Measurements from ENCODE around the gene UBE2U. TPM values are rescaled to one million over a fixed set of nuclear protein-coding genes. Genes with fewer than 3 reads are reported as not detected.

Gene UBE2U
- total RNA-seq, 2 donors from 2014 or later = not detected

DNA sequence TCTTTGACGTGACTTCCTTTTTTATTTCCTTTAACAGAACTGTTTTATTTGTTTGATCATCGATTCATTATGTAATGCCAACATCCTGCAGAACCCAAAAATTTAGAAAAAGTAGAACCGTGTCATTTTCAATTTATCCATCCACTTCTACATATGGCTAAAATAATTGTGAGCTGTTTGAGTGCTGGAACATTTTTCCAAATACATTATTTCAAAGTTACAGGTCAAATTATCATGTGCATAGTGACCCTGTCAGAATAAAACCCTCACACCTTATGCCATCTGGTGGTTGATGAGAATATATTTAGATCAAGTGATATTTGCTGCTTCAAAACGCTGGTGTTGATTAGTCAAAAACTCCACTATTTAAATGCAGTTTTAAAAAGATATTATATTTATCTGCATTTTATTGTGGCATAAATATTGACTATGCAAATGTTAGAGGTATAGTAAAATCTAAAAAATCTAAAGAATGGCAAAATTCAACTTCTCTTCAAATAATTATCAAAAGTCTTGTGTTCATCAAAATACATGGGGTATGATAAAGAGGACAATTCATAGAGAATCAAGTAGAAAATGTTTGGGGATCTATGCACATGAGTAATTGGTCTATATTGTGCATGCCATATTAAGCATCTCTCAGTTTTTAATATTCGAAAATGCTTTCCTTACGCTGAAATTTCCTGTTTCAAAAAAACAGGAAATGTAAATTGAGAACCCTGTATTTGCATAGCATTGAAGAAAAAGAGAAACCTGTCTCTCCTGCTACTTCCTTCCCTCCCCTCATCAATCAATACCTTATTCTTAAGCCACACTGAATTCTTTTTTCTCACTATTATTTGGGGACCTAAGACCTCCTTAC, 39.7 kb downstream of the UBE2U start:
- Mint-ChIP-seq H3K27ac (peak overlapping the region; percentile 46), H3K4me1 (peaks cover 23% of the 10 kb centered on the region), H3K27me3 (ENCODE audit: insufficient read depth) (no peaks in the 10 kb centered on the region), H3K36me3 (ENCODE audit: low read depth) (no peaks in the 10 kb centered on the region), H3K4me3 (no peak overlapping the region), H3K9me3 (no peaks in the 10 kb centered on the region)
- Histone ChIP-seq H3K27me3 (ENCODE audit: control insufficient read depth, insufficient read depth, low read length, poor library complexity, severe bottlenecking) (no peaks in the 10 kb centered on the region), H3K4me3 (ENCODE audit: low read length) (no peak overlapping the region), H3K36me3 (ENCODE audit: control insufficient read depth, insufficient read depth, low read length) (no peaks in the 10 kb centered on the region), H3K9ac (ENCODE audit: extremely low read depth, low read length, poor library complexity, severe bottlenecking) (no peak overlapping the region), H3K27ac (ENCODE audit: low read depth, low read length) (no peak overlapping the region), H3K4me1 (ENCODE audit: control insufficient read depth, insufficient read depth, low read length) (peaks cover 10% of the 10 kb centered on the region), H3K9me3 (ENCODE audit: control insufficient read depth, low read length) (no peaks in the 10 kb centered on the region)
- DNase-seq = no peak
- TF ChIP-seq, protein P1, sequence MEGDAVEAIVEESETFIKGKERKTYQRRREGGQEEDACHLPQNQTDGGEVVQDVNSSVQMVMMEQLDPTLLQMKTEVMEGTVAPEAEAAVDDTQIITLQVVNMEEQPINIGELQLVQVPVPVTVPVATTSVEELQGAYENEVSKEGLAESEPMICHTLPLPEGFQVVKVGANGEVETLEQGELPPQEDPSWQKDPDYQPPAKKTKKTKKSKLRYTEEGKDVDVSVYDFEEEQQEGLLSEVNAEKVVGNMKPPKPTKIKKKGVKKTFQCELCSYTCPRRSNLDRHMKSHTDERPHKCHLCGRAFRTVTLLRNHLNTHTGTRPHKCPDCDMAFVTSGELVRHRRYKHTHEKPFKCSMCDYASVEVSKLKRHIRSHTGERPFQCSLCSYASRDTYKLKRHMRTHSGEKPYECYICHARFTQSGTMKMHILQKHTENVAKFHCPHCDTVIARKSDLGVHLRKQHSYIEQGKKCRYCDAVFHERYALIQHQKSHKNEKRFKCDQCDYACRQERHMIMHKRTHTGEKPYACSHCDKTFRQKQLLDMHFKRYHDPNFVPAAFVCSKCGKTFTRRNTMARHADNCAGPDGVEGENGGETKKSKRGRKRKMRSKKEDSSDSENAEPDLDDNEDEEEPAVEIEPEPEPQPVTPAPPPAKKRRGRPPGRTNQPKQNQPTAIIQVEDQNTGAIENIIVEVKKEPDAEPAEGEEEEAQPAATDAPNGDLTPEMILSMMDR (conservative IDR thresholded peaks at IDR 0.05) = peak; percentile 74
- 62 to 73% methylated on average over 2 to 5 of the region's 6 CpGs for WGBS, 2 experiments (ENCODE audit: insufficient coverage in 1 of 2, insufficient read length in 1 of 2)

GRCh38 chr1:64243757-64244080, 40.3 kb downstream of the UBE2U start:
- TF ChIP-seq, protein P1 (conservative IDR thresholded peaks at IDR 0.05) = no peak
- peak; percentile 49 for DNase-seq
- H3K4me3 Mint-ChIP-seq = no peak overlapping the region
- Histone ChIP-seq H3K36me3 (ENCODE audit: control insufficient read depth, insufficient read depth, low read length) (no peaks in the 10 kb centered on the region), H3K27me3 (ENCODE audit: control insufficient read depth, insufficient read depth, low read length, poor library complexity, severe bottlenecking) (no peaks in the 10 kb centered on the region), H3K4me1 (ENCODE audit: control insufficient read depth, insufficient read depth, low read length) (peaks cover 10% of the 10 kb centered on the region), H3K9ac (ENCODE audit: extremely low read depth, low read length, poor library complexity, severe bottlenecking) (no peak overlapping the region), H3K4me3 (ENCODE audit: low read length) (no peak overlapping the region), H3K27ac (ENCODE audit: low read depth, low read length) (no peak overlapping the region), H3K9me3 (ENCODE audit: control insufficient read depth, low read length) (no peaks in the 10 kb centered on the region)
- peaks cover 23% of the 10 kb centered on the region for H3K4me1 Mint-ChIP-seq
- peak overlapping the region; percentile 46 for H3K27ac Mint-ChIP-seq
- H3K27me3 Mint-ChIP-seq (ENCODE audit: insufficient read depth) = no peaks in the 10 kb centered on the region
- H3K9me3 Mint-ChIP-seq = no peaks in the 10 kb centered on the region
- 60 to 72% methylated on average over 4 of the region's 4 CpGs for WGBS, 2 experiments (ENCODE audit: insufficient coverage in 1 of 2, insufficient read length in 1 of 2)
- no peaks in the 10 kb centered on the region for H3K36me3 Mint-ChIP-seq (ENCODE audit: low read depth)

- Mint-ChIP-seq H3K4me1 (peaks cover 23% of the 10 kb centered on the region), H3K36me3 (ENCODE audit: low read depth) (no peaks in the 10 kb centered on the region), H3K4me3 (peak overlapping the region; percentile 33), H3K9me3 (no peaks in the 10 kb centered on the region), H3K27me3 (ENCODE audit: insufficient read depth) (no peaks in the 10 kb centered on the region), H3K27ac (peak overlapping the region; percentile 70)
- H3K9me3 ChIP-seq (ENCODE audit: control insufficient read depth, low read length) = no peaks in the 10 kb centered on the region
- 44 to 65% methylated on average over 2 to 9 of the region's 9 CpGs for WGBS, 2 experiments (ENCODE audit: insufficient coverage in 1 of 2, insufficient read length in 1 of 2)
- DNase-seq = peak; percentile 60
- H3K4me1 ChIP-seq (ENCODE audit: control insufficient read depth, insufficient read depth, low read length) = peaks cover 7% of the 10 kb centered on the region
- no peak overlapping the region for H3K27ac ChIP-seq (ENCODE audit: low read depth, low read length)
- TF ChIP-seq, protein P1 (conservative IDR thresholded peaks at IDR 0.05) = no peak
- no peak overlapping the region for H3K9ac ChIP-seq (ENCODE audit: extremely low read depth, low read length, poor library complexity, severe bottlenecking)
- H3K36me3 ChIP-seq (ENCODE audit: control insufficient read depth, insufficient read depth, low read length) = no peaks in the 10 kb centered on the region
- peak overlapping the region; percentile 71 for H3K4me3 ChIP-seq (ENCODE audit: low read length)
- H3K27me3 ChIP-seq (ENCODE audit: control insufficient read depth, insufficient read depth, low read length, poor library complexity, severe bottlenecking) = no peaks in the 10 kb centered on the region
Measured at GRCh38 chr1:64245495-64245894, 42.1 kb downstream of the UBE2U start.

All from endodermal cell (in vitro differentiated cells).